ENCODE measurements around the gene CCDC30. TPM values are rescaled to one million over a fixed set of nuclear protein-coding genes. Genes with fewer than 3 reads are reported as not detected.
A peak's percentile ranks its signal among the peaks of the same experiment; 100 is the strongest.

CCDC30 gene
- total and polyA plus RNA-seq, 9 of the 15 experiments (the other 6 are each of a cell fraction or from before 2014, with no cell fraction given): 0.05 to 0.91 (median 0.24) TPM

DNA sequence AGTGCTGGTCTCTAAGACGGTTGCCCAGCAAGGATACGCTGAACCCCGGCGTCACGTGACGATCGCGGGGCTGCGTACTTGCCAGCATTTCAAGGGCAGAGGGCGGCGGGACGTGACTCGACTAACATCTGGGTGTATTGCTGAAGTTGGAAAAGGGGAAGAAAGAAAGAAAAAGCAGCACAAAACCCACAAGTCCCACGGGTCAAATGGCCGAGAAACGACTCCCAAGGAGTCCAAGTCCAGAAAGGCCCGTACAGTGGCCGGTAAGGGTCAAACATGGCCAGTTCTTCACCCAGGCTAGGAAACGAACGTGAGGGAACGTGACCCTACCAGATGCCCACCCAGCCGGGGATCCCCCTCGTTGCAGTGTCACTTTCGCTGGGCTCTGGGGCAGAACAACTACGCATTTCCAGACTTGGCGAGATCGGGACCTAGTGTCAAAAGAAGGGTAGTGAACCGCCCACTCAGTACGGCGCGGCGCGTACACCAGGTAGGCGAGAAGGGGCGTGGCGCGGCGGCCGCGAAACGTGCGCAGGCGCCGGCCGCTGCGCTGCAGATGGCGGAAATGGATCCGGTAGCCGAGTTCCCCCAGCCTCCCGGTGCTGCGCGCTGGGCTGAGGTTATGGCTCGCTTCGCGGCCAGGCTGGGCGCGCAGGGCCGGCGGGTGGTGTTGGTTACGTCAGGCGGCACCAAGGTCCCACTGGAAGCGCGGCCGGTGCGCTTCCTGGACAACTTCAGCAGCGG lies 6.9 kb upstream of the CCDC30 start, which contains the start of the genes PPCS and ZMYND12 (continued):
- TF ChIP-seq, protein P1, sequence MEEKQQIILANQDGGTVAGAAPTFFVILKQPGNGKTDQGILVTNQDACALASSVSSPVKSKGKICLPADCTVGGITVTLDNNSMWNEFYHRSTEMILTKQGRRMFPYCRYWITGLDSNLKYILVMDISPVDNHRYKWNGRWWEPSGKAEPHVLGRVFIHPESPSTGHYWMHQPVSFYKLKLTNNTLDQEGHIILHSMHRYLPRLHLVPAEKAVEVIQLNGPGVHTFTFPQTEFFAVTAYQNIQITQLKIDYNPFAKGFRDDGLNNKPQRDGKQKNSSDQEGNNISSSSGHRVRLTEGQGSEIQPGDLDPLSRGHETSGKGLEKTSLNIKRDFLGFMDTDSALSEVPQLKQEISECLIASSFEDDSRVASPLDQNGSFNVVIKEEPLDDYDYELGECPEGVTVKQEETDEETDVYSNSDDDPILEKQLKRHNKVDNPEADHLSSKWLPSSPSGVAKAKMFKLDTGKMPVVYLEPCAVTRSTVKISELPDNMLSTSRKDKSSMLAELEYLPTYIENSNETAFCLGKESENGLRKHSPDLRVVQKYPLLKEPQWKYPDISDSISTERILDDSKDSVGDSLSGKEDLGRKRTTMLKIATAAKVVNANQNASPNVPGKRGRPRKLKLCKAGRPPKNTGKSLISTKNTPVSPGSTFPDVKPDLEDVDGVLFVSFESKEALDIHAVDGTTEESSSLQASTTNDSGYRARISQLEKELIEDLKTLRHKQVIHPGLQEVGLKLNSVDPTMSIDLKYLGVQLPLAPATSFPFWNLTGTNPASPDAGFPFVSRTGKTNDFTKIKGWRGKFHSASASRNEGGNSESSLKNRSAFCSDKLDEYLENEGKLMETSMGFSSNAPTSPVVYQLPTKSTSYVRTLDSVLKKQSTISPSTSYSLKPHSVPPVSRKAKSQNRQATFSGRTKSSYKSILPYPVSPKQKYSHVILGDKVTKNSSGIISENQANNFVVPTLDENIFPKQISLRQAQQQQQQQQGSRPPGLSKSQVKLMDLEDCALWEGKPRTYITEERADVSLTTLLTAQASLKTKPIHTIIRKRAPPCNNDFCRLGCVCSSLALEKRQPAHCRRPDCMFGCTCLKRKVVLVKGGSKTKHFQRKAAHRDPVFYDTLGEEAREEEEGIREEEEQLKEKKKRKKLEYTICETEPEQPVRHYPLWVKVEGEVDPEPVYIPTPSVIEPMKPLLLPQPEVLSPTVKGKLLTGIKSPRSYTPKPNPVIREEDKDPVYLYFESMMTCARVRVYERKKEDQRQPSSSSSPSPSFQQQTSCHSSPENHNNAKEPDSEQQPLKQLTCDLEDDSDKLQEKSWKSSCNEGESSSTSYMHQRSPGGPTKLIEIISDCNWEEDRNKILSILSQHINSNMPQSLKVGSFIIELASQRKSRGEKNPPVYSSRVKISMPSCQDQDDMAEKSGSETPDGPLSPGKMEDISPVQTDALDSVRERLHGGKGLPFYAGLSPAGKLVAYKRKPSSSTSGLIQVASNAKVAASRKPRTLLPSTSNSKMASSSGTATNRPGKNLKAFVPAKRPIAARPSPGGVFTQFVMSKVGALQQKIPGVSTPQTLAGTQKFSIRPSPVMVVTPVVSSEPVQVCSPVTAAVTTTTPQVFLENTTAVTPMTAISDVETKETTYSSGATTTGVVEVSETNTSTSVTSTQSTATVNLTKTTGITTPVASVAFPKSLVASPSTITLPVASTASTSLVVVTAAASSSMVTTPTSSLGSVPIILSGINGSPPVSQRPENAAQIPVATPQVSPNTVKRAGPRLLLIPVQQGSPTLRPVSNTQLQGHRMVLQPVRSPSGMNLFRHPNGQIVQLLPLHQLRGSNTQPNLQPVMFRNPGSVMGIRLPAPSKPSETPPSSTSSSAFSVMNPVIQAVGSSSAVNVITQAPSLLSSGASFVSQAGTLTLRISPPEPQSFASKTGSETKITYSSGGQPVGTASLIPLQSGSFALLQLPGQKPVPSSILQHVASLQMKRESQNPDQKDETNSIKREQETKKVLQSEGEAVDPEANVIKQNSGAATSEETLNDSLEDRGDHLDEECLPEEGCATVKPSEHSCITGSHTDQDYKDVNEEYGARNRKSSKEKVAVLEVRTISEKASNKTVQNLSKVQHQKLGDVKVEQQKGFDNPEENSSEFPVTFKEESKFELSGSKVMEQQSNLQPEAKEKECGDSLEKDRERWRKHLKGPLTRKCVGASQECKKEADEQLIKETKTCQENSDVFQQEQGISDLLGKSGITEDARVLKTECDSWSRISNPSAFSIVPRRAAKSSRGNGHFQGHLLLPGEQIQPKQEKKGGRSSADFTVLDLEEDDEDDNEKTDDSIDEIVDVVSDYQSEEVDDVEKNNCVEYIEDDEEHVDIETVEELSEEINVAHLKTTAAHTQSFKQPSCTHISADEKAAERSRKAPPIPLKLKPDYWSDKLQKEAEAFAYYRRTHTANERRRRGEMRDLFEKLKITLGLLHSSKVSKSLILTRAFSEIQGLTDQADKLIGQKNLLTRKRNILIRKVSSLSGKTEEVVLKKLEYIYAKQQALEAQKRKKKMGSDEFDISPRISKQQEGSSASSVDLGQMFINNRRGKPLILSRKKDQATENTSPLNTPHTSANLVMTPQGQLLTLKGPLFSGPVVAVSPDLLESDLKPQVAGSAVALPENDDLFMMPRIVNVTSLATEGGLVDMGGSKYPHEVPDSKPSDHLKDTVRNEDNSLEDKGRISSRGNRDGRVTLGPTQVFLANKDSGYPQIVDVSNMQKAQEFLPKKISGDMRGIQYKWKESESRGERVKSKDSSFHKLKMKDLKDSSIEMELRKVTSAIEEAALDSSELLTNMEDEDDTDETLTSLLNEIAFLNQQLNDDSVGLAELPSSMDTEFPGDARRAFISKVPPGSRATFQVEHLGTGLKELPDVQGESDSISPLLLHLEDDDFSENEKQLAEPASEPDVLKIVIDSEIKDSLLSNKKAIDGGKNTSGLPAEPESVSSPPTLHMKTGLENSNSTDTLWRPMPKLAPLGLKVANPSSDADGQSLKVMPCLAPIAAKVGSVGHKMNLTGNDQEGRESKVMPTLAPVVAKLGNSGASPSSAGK (IDR thresholded peaks at IDR 0.05): peak; percentile 88
- TF ChIP-seq BACH1 (tag; IDR thresholded peaks at IDR 0.05): no peak
- TF ChIP-seq KHSRP (IDR thresholded peaks at IDR 0.05): no peak
- no peak for TF ChIP-seq ZNF583 (CRISPR knock-in tag; IDR thresholded peaks at IDR 0.05)
- no peak for TF ChIP-seq HMG20B (CRISPR knock-in tag; IDR thresholded peaks at IDR 0.05)
- no peak for TF ChIP-seq GTF2F1 (IDR thresholded peaks at IDR 0.05; ENCODE audit: low read depth, low read length)
- no peak for TF ChIP-seq ZNF699 (CRISPR knock-in tag; IDR thresholded peaks at IDR 0.05; ENCODE audit: insufficient replicate concordance)
- no peak for TF ChIP-seq FUS (optimal IDR thresholded peaks at IDR 0.05; ENCODE audit: low read depth, low read length)
- no peak for TF ChIP-seq JUN (IDR thresholded peaks at IDR 0.05; ENCODE audit: borderline replicate concordance, low read depth, low read length)
- no peak for TF ChIP-seq JUN (CRISPR knock-in tag; IDR thresholded peaks at IDR 0.05; ENCODE audit: borderline replicate concordance)
- TF ChIP-seq, protein P2, sequence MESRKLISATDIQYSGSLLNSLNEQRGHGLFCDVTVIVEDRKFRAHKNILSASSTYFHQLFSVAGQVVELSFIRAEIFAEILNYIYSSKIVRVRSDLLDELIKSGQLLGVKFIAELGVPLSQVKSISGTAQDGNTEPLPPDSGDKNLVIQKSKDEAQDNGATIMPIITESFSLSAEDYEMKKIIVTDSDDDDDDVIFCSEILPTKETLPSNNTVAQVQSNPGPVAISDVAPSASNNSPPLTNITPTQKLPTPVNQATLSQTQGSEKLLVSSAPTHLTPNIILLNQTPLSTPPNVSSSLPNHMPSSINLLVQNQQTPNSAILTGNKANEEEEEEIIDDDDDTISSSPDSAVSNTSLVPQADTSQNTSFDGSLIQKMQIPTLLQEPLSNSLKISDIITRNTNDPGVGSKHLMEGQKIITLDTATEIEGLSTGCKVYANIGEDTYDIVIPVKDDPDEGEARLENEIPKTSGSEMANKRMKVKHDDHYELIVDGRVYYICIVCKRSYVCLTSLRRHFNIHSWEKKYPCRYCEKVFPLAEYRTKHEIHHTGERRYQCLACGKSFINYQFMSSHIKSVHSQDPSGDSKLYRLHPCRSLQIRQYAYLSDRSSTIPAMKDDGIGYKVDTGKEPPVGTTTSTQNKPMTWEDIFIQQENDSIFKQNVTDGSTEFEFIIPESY (CRISPR knock-in tag; IDR thresholded peaks at IDR 0.05): no peak
- no peak for TF ChIP-seq HEY1 (CRISPR knock-in tag; IDR thresholded peaks at IDR 0.05; ENCODE audit: borderline replicate concordance)
- TF ChIP-seq ATF1 (CRISPR knock-in tag; IDR thresholded peaks at IDR 0.05): no peak
- peak; percentile 69 for TF ChIP-seq ATF1 (tag; IDR thresholded peaks at IDR 0.05)
- TF ChIP-seq STAG1 (CRISPR knock-in tag; IDR thresholded peaks at IDR 0.05; ENCODE audit: borderline replicate concordance): no peak
- TF ChIP-seq PTTG1 (tag; IDR thresholded peaks at IDR 0.05; ENCODE audit: low read depth): no peak
- 0 out of 2 replicates have a peak, but pooled peaks have one; percentile 86 for TF ChIP-seq ZFX (CRISPR knock-in tag; IDR thresholded peaks at IDR 0.05)
